H1 (cell line): ENCODE results near the gene HELT. TPM values are rescaled to one million over a fixed set of nuclear protein-coding genes. Genes with fewer than 3 reads are reported as not detected.

Experiments
- CTCF ChIA-PET: fragments of 300-600 bp; sonication (Branson Sonifier 250); formaldehyde crosslinking; loops from one replicate; lab custom pipeline; 2021; ENCODE audit not compliant: partially characterized antibody; lab: Charles Lee
- POLR2A ChIA-PET: fragments of 300-600 bp; sonication (Branson Sonifier 250); formaldehyde crosslinking; loops from one replicate; lab custom pipeline; 2021; ENCODE audit warnings: inconsistent platforms; ENCODE audit not compliant: partially characterized antibody; lab: Charles Lee
- DNase-seq, 2 experiments: peaks; one replicate each; pipeline versions ENCODE4 v3.0.0 to v3.0.0-alpha.2; 2010 to 2022; ENCODE audit warnings: low spot score in 2 of 2, low read depth in 1 of 2, mixed read lengths in 1 of 2
- FAIRE-seq: peaks from 2 replicates; lab custom pipeline; 2011; peaks lifted over from hg19 to GRCh38; lab: Jason Lieb, UNC
- H2AFZ ChIP-seq: 2 replicates; pipeline ENCODE4 v1.8.1; 2012; ENCODE audit warnings: low read length, inconsistent platforms
- H2AK5ac ChIP-seq: 2 replicates; pipeline ENCODE4 v1.6.1; 2013; ENCODE audit warnings: low read depth, low read length
- H2BK120ac ChIP-seq: replicated peaks from 2 replicates; pipeline ENCODE3; 2013; ENCODE audit warnings: low read depth, low read length, inconsistent platforms
- H2BK12ac ChIP-seq: 2 replicates; pipeline ENCODE4 v1.6.1; 2013; ENCODE audit warnings: low read depth, low read length
- H2BK15ac ChIP-seq: 2 replicates; pipeline ENCODE4 v1.6.1; 2013; ENCODE audit warnings: low read length
- H2BK20ac ChIP-seq: 2 replicates; pipeline ENCODE4 v1.6.1; 2013; ENCODE audit warnings: low read length
- H2BK5ac ChIP-seq: 2 replicates; pipeline ENCODE4 v1.6.1; 2013; ENCODE audit warnings: low read depth, low read length
- H3K14ac ChIP-seq: 2 replicates; pipeline ENCODE4 v1.6.1; 2013; ENCODE audit warnings: inconsistent platforms; ENCODE audit not compliant: insufficient read length
- H3K18ac ChIP-seq: 2 replicates; pipeline ENCODE4 v1.6.1; 2013; ENCODE audit warnings: low read length; ENCODE audit errors: extremely low read depth
- H3K23ac ChIP-seq: 2 replicates; pipeline ENCODE4 v1.6.1; 2013; ENCODE audit warnings: inconsistent platforms; ENCODE audit not compliant: insufficient read length
- H3K23me2 ChIP-seq: 2 replicates; pipeline ENCODE4 v1.6.1; 2013; ENCODE audit warnings: low read depth, low read length
- H3K27ac ChIP-seq: 2 replicates; pipeline ENCODE4 v1.6.1; 2011; ENCODE audit warnings: low read depth, low read length, inconsistent platforms
- H3K27me3 ChIP-seq, 4 experiments: replicated peaks in 1 of 4; 1 replicate in 1 of 4; 2 replicates in 3 of 4; pipeline versions ENCODE4 v1.6.1 to v1.8.1; 2011 to 2013; ENCODE audit warnings: low read length in 3 of 4, mild to moderate bottlenecking in 3 of 4, inconsistent platforms in 2 of 4, mixed read lengths in 2 of 4, moderate library complexity in 1 of 4; ENCODE audit not compliant: control insufficient read depth in 3 of 4, insufficient read depth in 3 of 4; ENCODE audit errors: extremely low read depth in 1 of 4
- H3K36me3 ChIP-seq, 4 experiments: 2 replicates each; pipeline versions ENCODE4 v1.6.1 to v1.8.1; 2011 to 2013; ENCODE audit warnings: mild to moderate bottlenecking in 4 of 4, low read length in 3 of 4, moderate library complexity in 2 of 4, control low read depth in 1 of 4, inconsistent platforms in 1 of 4; ENCODE audit not compliant: insufficient read depth in 4 of 4, control insufficient read depth in 2 of 4
- H3K4ac ChIP-seq: replicated peaks from 2 replicates; pipeline ENCODE3; 2013; ENCODE audit warnings: low read length, low read depth, mixed read lengths, inconsistent platforms; ENCODE audit not compliant: insufficient read length
- H3K4me1 ChIP-seq, 4 experiments: replicated peaks in 1 of 4; 1 replicate in 1 of 4; 2 replicates in 3 of 4; pipeline versions ENCODE4 v1.6.1 to v1.8.1; 2011 to 2013; ENCODE audit warnings: low read length in 3 of 4, inconsistent platforms in 2 of 4, mixed read lengths in 1 of 4; ENCODE audit not compliant: insufficient read depth in 4 of 4, control insufficient read depth in 3 of 4
- H3K4me2 ChIP-seq, 2 experiments: 2 replicates each; pipeline versions ENCODE4 v1.6.1 to v1.8.1; 2011 to 2013; ENCODE audit warnings: low read depth in 2 of 2, low read length in 2 of 2, control low read depth in 1 of 2, inconsistent platforms in 1 of 2, mild to moderate bottlenecking in 1 of 2; ENCODE audit not compliant: insufficient read depth in 1 of 2
- H3K4me3 ChIP-seq, 4 experiments: fragments of 200-600, 300-600 bp in 1 of 4; sonication (generic), shearing (Covaris generic), sonication (Bioruptor Twin) in 1 of 4; 2 replicates each; pipeline versions ENCODE4 v1.5.1 to v1.8.1; 2011 to 2016; ENCODE audit warnings: low read length in 4 of 4, low read depth in 3 of 4, control low read depth in 2 of 4, inconsistent platforms in 2 of 4, mild to moderate bottlenecking in 2 of 4, mixed read lengths in 1 of 4, moderate library complexity in 1 of 4; ENCODE audit not compliant: insufficient read depth in 2 of 4; ENCODE audit errors: extremely low read depth in 1 of 4
- H3K56ac ChIP-seq: replicated peaks from 2 replicates; pipeline ENCODE3; 2013; ENCODE audit warnings: low read depth, mild to moderate bottlenecking, mixed read lengths, low read length, inconsistent platforms; ENCODE audit not compliant: insufficient read length
- H3K79me1 ChIP-seq: 2 replicates; pipeline ENCODE4 v1.6.1; 2013; ENCODE audit warnings: low read depth, low read length, control low read depth
- H3K79me2 ChIP-seq, 2 experiments: 2 replicates each; pipeline versions ENCODE4 v1.6.1 to v1.8.1; 2012 to 2013; ENCODE audit warnings: low read length in 2 of 2, mild to moderate bottlenecking in 2 of 2, inconsistent platforms in 1 of 2; ENCODE audit not compliant: insufficient read depth in 2 of 2, control insufficient read depth in 1 of 2
- H3K9ac ChIP-seq, 4 experiments: replicated peaks in 1 of 4; 1 replicate in 1 of 4; 2 replicates in 3 of 4; pipeline versions ENCODE4 v1.6.1 to v1.8.1; 2011 to 2013; ENCODE audit warnings: low read depth in 3 of 4, low read length in 3 of 4, control low read depth in 2 of 4, mild to moderate bottlenecking in 2 of 4, moderate library complexity in 2 of 4, inconsistent platforms in 1 of 4; ENCODE audit errors: extremely low read depth in 1 of 4
- H3K9me3 ChIP-seq, 2 experiments: 2 replicates each; pipeline versions ENCODE4 v1.6.1 to v1.8.1; 2012 to 2013; ENCODE audit warnings: mild to moderate bottlenecking in 2 of 2, moderate library complexity in 2 of 2, control low read depth in 1 of 2, inconsistent platforms in 1 of 2, low read depth in 1 of 2, low read length in 1 of 2, mixed read lengths in 1 of 2; ENCODE audit not compliant: insufficient read depth in 2 of 2
- H4K20me1 ChIP-seq, 2 experiments: replicated peaks in 1 of 2; 2 replicates each; pipeline versions ENCODE3 to v1.8.1; 2011 to 2013; ENCODE audit warnings: inconsistent platforms in 2 of 2, low read length in 2 of 2, mild to moderate bottlenecking in 1 of 2; ENCODE audit not compliant: insufficient read depth in 2 of 2, control insufficient read depth in 1 of 2
- H4K5ac ChIP-seq: 2 replicates; pipeline ENCODE4 v1.6.1; 2013; ENCODE audit warnings: low read length, low read depth, mixed read lengths, inconsistent platforms; ENCODE audit not compliant: insufficient read length
- H4K8ac ChIP-seq: 2 replicates; pipeline ENCODE4 v1.8.0; 2013; ENCODE audit warnings: mild to moderate bottlenecking, moderate library complexity, low read length, inconsistent platforms; ENCODE audit not compliant: insufficient read depth; ENCODE audit errors: extremely low read depth
- H4K91ac ChIP-seq: replicated peaks from 2 replicates; pipeline ENCODE3; 2013; ENCODE audit warnings: low read length, mixed read lengths, inconsistent platforms; ENCODE audit not compliant: insufficient read length
- BCL11A ChIP-seq, 2 experiments: IDR thresholded peaks; one replicate each; pipeline ENCODE4 v1.6.1; 2011; ENCODE audit warnings: low read depth in 2 of 2, low read length in 2 of 2, mild to moderate bottlenecking in 2 of 2
- EGR1 ChIP-seq: IDR thresholded peaks from 2 replicates; pipeline ENCODE4 v1.6.1; 2011; ENCODE audit warnings: low read depth, low read length, borderline replicate concordance
- KDM4A ChIP-seq: IDR thresholded peaks from one replicate; pipeline ENCODE4 v1.7.1; 2012; ENCODE audit warnings: low read depth, mild to moderate bottlenecking, moderate library complexity, low read length, inconsistent platforms; ENCODE audit not compliant: severe bottlenecking
- PHF8 ChIP-seq: fragments of 200-600 bp; sonication (generic); conservative IDR thresholded peaks from 2 replicates; pipeline ENCODE4 v1.7.1; 2012; ENCODE audit warnings: low read depth, mild to moderate bottlenecking, inconsistent platforms, low read length, moderate library complexity
- POLR2A ChIP-seq, 2 experiments: IDR thresholded peaks; 1 replicate in 1 of 2; 2 replicates in 1 of 2; pipeline ENCODE4 v1.6.1; 2011; ENCODE audit warnings: low read depth in 2 of 2, low read length in 2 of 2, mild to moderate bottlenecking in 2 of 2; ENCODE audit errors: control extremely low read depth in 1 of 2
- POU5F1 ChIP-seq: IDR thresholded peaks from 2 replicates; pipeline ENCODE4 v1.6.1; 2011; ENCODE audit warnings: low read depth, mild to moderate bottlenecking, low read length, moderate library complexity
- SIRT6 ChIP-seq: IDR thresholded peaks from one replicate; pipeline ENCODE4 v1.7.1; 2012; ENCODE audit warnings: low read length, inconsistent platforms
- SP4 ChIP-seq: IDR thresholded peaks from 2 replicates; pipeline ENCODE4 v1.6.1; 2012; ENCODE audit warnings: low read length, inconsistent platforms
- SRF ChIP-seq: IDR thresholded peaks from 2 replicates; pipeline ENCODE4 v1.6.1; 2011; ENCODE audit warnings: mild to moderate bottlenecking, low read depth, low read length, moderate library complexity
- TBP ChIP-seq: IDR thresholded peaks from 2 replicates; pipeline ENCODE4 v1.6.1; 2011; ENCODE audit warnings: low read depth, low read length, improper control_type of control experiment
- ZNF274 ChIP-seq: IDR thresholded peaks from 2 replicates; pipeline ENCODE4 v1.7.0; 2012; ENCODE audit warnings: low read length, borderline replicate concordance; ENCODE audit errors: extremely low read depth
- WGBS, 2 experiments: shearing (Covaris generic) in 1 of 2; methylation state at CpG; one replicate each; pipeline versions ENCODE4 v1.1.6 to v1.1.7; 2013 to 2015; ENCODE audit warnings: low lambda C conversion rate in 2 of 2, mixed read lengths in 2 of 2, inconsistent platforms in 1 of 2, low coverage in 1 of 2, missing lambda C conversion rate in 1 of 2; ENCODE audit not compliant: insufficient replicate concordance in 2 of 2, insufficient coverage in 1 of 2, insufficient read length in 1 of 2; ENCODE audit errors: extremely low coverage in 1 of 2, missing lambda C conversion rate in 1 of 2; 5-methylcytosine and 5-hydroxymethylcytosine counted together
- polyA plus RNA-seq, 7 experiments: library from polyadenylated mRNA; depleted of rRNA in 3 of 7; stranded (reverse) in 5 of 7; unstranded in 2 of 7; fragments of >200 nt in 5 of 7; fragments of 200-250 nt in 2 of 7; gene quantifications; 1 replicate in 5 of 7; 2 replicates in 1 of 7; 4 replicates in 1 of 7; pipeline versions ENCODE4 v1.2.1 to v1.2.3, GENCODE V29; 2011 to 2013; ENCODE audit warnings: missing spikeins in 2 of 7, mixed read lengths in 2 of 7
- total RNA-seq: library from RNA; stranded (reverse); fragmentation: NEBNext Ultra II Directional; extraction: Animal tissue kit (Norgen Biotek cat#: 25700); gene quantifications from 2 replicates; pipeline ENCODE4 v1.2.1, GENCODE V29; 2021
- TF ChIP-seq, protein P1 (sequence below): IDR thresholded peaks from 2 replicates; pipeline ENCODE4 v1.6.1; 2011; ENCODE audit warnings: low read length, improper control_type of control experiment

Gene HELT
- total and polyA plus RNA-seq, 2 of the 8 experiments (the other 6 are each of a cell fraction or from before 2014, with no cell fraction given): 0.32 to 0.35 TPM

DNA sequence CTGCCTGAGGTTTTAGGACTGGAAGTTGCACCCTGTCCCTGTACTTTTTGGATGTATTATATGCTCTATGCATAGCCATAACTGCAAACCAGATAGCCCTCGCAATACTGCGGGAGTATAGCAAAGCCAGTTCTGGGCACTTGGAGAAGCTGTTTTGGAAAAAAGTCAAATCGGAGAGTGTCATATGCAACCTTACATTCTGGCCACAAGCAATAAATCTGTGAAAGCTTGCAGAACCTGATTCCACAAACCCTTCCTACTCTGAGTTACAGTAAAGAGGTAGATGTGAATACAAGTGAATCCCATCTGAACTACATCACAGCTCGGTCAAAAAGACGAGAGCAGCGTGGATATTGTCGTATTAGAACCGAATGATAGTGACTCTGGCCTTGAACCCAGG, 10.3 kb downstream of the HELT start:
- no peak for TF ChIP-seq EGR1
- TF ChIP-seq ZNF274: no peak
- no peak for TF ChIP-seq BCL11A (IDR thresholded peaks at IDR 0.05; ENCODE audit: low read depth in 2 of 2, low read length in 2 of 2)
- no peak for TF ChIP-seq POLR2A (IDR thresholded peaks at IDR 0.05; ENCODE audit: control extremely low read depth in 1 of 2, low read depth in 2 of 2, low read length in 2 of 2)
- TF ChIP-seq TBP: no peak
- TF ChIP-seq POU5F1: no peak
- TF ChIP-seq PHF8: no peak
- TF ChIP-seq, protein P1, sequence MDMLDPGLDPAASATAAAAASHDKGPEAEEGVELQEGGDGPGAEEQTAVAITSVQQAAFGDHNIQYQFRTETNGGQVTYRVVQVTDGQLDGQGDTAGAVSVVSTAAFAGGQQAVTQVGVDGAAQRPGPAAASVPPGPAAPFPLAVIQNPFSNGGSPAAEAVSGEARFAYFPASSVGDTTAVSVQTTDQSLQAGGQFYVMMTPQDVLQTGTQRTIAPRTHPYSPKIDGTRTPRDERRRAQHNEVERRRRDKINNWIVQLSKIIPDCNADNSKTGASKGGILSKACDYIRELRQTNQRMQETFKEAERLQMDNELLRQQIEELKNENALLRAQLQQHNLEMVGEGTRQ: no peak
- TF ChIP-seq KDM4A: no peak
- TF ChIP-seq SRF: no peak
- TF ChIP-seq SIRT6: no peak
- no peak for TF ChIP-seq SP4
- no peak overlapping the region for H4K5ac ChIP-seq
- no peak overlapping the region for H2AK5ac ChIP-seq
- H3K4ac ChIP-seq: no peak overlapping the region
- no peak overlapping the region for H4K8ac ChIP-seq
- H4K91ac ChIP-seq: no peak overlapping the region
- H3K79me1 ChIP-seq: no peaks in the 10 kb centered on the region
- no peaks in the 10 kb centered on the region for H3K36me3 ChIP-seq
- DNase-seq: no peak
- H2AFZ ChIP-seq: no peak overlapping the region
- ChIA-PET CTCF (interaction anchor here (0.6 to 4.3 kb wide), 6 partner anchors 11 to 810 kb away, joined by 3 to 28 read pairs (median 3); no protein-coding TSS in a partner anchor), POLR2A (no interaction called here)
- H3K14ac ChIP-seq: no peak overlapping the region
- no peak overlapping the region for H3K4me2 ChIP-seq
- H3K27me3 ChIP-seq: peaks cover 20 to 31% (median 25%) of the 10 kb centered on the region in 4 experiments
- no peak overlapping the region for H2BK15ac ChIP-seq
- no peak overlapping the region for H3K9ac ChIP-seq
- H3K4me3 ChIP-seq: no peak overlapping the region
- no peak overlapping the region for H3K18ac ChIP-seq
- no peak overlapping the region for H3K23ac ChIP-seq
- H3K4me1 ChIP-seq: no peaks in the 10 kb centered on the region
- H3K9me3 ChIP-seq: no peaks in the 10 kb centered on the region
- 96% methylated on average over 8 of the region's 8 CpGs; no CpG with 5 or more reads in 1 of the 2 experiments for WGBS, 2 experiments
- no peaks in the 10 kb centered on the region for H3K23me2 ChIP-seq
- no peak overlapping the region for H3K56ac ChIP-seq
- no peak for FAIRE-seq
- no peak overlapping the region for H2BK12ac ChIP-seq
- H2BK120ac ChIP-seq: no peak overlapping the region
- H2BK5ac ChIP-seq: no peak overlapping the region
- H3K79me2 ChIP-seq: no peaks in the 10 kb centered on the region
- H3K27ac ChIP-seq: no peak overlapping the region
- H2BK20ac ChIP-seq: no peak overlapping the region
- H4K20me1 ChIP-seq: peaks cover 0 to 6% of the 10 kb centered on the region in 2 experiments
